Right lobe of liver (tissue), 4 donors: ENCODE measurements around the gene ZCCHC7.

Experiments
- CTCF ChIP-seq, 4 donors: fragments of 200-600 bp in 3 of 4; fragments of 450-650 bp in 1 of 4; IDR thresholded peaks; one replicate each; pipeline versions ENCODE4 v1.5.1 to v1.8.0; 2016 to 2022; ENCODE audit warnings: antibody characterized with exemption in 4 of 4, mild to moderate bottlenecking in 2 of 4
- POLR2A ChIP-seq: fragments of 450-650 bp; IDR thresholded peaks from one replicate; pipeline ENCODE4 v1.6.1; 2017; ENCODE audit warnings: antibody characterized with exemption, mild to moderate bottlenecking
- donor health status: DM: no; HTN: no; CAD: no.
- donor health status: DM: no; HTN: no; CAD: no.
- donor health status: DM: no; HTN: yes; CAD: no.

DNA sequence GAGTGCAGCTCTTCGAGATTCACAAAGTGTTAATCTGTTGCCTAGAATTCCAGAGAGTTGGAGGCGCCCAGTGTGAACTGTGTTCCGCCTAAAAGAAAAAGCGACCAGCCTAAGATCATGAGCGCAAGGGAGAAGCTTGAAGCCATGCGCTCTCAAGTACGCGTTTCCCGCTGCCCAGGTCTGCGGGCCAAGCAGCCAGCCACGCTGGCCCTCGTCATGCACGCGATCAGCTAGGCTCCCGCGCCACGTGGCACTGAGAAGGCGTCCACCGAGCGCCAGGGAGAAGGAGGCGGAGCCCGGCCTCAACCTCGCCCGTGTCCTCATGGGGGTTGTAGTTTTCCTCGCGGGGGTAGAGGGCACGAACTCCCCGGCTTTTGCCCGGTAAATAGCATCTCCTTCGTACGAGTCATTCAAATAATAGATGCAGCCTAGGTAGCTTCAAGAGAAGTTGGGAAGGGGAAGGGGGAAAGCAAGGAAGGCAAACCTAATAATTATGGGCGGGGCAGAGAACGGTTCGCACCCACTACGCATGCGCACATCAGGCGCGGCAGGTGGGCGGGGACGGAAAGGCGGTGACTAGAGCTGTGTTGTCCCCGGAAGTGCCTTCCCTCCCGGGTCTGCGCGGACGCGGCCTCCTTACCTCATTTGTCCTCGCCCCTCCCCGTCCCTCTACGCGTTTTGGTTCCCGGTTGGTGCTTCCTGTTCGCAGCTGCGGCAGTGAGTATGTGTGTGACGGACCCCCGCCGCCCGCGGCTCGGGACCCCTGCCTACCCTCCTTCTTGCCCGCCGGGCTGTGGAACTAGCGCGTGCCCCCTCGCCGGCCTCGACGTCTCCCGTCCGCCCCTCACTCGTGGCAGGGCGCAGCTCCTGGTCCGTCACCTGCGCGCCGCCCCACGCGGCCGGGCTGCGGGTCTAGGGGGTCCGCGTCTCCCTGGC lies at the start of gene ZCCHC7:
- TF ChIP-seq CTCF (IDR thresholded peaks at IDR 0.05) (no peak), POLR2A (peak; percentile 89)
